Measurements from ENCODE around the gene RHOBTB1. TPM values are rescaled to one million over a fixed set of nuclear protein-coding genes. Genes with fewer than 3 reads are reported as not detected.
"Not testable (repeated sequence)": the region's sequence is repeated elsewhere in the genome, so short reads cannot be mapped to it uniquely, and the experiment has no call there.

RHOBTB1 gene
- polyA plus RNA-seq, 1 donor: 99.3 TPM

GRCh38 chr10:60869652-60870415 is 74.2 kb downstream of the RHOBTB1 start:
- DNase-seq: no peak

GRCh38 chr10:60868946-60869345 is 75.0 kb downstream of the RHOBTB1 start:
- no peak for DNase-seq

- no peak for DNase-seq
Observed at GRCh38 chr10:60865198-60865783, 78.7 kb downstream of the RHOBTB1 start.

DNA sequence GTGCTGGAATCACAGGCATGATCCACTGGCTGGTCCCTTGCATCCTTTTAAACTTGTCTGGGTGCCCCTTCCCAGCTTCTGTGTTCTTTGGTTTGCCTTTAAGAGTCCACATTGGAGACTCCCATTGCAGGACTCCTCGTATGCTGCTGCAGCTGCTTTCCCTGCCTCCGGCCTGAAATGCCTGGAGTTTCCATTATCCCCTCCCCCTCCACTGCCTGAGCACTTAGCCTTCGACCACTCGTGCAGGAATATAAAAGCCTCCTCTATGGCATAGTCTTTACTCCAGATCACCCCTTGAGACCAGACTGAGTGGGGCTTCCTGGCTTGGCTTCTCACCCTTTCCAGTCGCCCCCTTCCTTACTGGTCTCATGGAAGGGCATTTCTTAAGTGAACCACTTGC is 80.2 kb downstream of the RHOBTB1 start:
- DNase-seq: no peak

DNA sequence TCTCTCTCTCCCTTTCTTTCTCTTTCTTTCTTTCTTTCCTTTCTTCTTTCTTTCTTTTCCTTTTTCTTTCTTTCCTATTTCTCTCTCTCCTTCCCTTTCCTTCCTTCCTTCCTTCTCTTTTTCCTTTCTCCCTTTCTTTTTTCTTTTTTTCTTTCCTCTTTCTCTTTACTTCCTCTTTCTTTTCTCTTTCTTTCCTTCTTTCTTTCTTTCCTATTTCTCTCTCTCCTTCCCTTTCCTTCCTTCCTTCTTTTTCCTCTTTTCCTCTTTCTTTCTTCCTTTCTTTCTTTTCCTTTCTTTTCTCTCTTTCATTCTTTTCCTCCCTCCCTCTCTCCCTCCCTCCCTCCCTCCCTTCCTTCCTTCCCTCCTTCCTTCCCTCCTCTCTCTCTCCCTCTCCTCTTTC is 81.5 kb downstream of the RHOBTB1 start:
- no peak for DNase-seq

DNA sequence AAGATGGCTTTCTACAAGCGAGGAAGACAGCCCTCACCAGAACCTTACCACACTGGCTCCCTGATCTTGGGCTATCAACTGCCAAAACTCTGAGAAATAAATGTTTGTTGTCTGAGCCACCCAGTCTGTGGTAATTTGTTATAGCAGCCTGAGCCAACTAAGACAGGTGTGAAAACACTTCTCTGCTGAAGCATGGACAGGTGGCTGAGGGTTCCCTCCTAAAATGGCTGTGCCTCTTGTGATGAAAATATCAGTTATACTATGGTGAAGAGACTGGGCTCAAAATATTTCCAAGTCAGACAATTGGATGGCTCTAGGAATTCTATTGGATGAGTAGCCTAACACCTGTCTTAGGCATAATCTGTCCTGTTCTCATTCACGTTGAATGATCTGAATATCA is 87.6 kb downstream of the RHOBTB1 start:
- DNase-seq: no peak

- DNase-seq: no peak
Observed at GRCh38 chr10:60853637-60854036, 90.3 kb downstream of the RHOBTB1 start.

DNA sequence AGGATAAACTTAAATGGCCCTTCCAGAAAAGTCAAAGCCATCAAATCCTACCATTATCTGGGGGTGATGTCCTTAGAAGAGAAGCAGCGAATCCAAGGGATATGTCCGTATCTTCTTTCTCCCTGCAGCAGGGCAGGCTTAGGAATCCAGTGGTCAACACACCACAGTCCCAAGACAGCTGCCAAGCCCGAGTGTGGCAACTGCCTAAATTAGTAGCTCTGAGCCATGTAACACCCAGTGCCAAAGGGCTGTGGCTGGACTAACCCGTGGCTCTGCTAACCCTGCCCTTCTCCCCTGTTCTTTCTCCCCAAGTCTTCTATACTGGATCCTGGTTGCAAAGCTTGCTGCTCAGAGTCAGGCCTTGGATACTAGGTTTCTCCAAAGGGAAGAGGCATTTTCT is 90.9 kb downstream of the RHOBTB1 start:
- no peak for DNase-seq

- no peak for DNase-seq
Observed at GRCh38 chr10:60849740-60850139, 94.2 kb downstream of the RHOBTB1 start.

DNA sequence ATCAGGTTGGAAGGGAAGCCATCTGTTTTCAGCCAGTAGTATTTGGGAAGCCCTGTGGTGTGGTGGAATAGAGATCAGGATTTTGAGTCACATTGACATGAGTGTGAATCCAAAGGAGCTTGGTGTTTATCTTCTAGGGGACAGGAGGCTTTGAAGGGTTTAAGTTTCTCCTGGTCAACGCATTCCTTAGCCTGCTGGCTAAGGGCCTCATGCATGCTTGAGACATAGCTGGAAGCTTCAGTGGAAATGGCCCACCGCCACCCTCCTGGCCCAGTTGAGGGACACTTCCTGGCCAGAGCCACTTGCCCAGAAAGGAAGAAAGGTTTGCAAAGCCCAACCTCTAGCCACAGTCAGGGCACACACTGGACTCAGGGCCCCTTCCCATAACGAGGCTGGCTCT is 94.8 kb downstream of the RHOBTB1 start:
- no peak for DNase-seq

DNA sequence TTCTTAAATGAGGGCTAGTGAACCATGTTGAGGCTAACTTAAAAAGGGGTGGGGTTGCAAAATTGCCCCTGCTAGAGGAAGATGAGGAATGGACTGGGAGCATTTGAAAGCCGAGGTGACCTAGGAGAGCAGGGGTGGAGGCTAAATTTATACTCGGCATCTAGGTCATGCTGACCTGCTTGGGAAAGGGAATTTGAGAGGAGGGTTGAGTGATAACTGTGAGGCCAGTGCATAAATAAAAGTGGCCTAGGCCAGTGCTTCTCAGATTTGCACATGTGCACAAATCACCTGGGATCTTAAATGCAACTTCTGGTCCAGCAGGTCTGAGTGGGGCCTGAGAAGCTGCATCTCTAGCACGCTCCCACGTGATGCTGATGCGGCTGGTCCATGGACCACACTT is 95.3 kb downstream of the RHOBTB1 start:
- DNase-seq: no peak

DNA sequence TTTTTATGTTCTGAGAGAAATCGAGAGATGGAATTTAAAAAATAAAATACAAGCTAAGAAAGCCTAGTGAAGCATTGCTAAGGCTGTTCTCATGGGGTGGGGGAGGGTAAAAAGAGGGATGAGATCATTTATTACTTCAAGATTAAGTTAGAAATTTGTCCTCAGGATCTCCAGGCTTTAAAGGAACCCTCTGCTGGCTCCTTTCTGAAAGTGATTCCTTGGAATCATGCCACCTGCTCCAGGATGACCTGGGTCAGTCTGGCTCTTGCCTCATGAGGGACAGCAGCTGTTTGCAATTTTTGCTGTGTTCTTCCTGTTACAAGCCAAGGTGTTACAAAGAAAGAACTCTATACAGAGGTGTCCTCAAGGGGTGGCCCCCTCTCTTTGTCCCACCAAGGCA is 95.9 kb downstream of the RHOBTB1 start:
- DNase-seq: no peak

GRCh38 chr10:60846173-60846572 is 97.8 kb downstream of the RHOBTB1 start:
- no peak for DNase-seq

DNA sequence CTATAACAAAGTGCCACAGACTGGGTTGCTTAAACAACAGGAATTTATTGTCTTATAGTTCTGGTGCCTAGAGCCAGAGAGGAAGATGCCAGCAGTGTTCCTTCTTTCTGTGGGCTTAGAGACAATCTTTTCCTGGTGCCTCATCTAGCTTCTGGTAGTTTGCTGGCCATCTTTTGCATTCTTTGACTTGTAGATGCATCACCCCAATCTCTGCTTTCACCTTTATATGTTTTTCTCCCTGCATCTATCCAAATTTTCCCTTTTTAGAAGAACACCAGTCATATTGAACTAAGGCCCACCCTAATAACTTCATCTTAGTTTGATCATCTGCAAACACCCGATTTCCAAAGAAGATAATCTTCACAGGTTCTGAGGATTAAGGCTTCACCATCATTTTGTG is 98.9 kb downstream of the RHOBTB1 start:
- DNase-seq: no peak

DNA sequence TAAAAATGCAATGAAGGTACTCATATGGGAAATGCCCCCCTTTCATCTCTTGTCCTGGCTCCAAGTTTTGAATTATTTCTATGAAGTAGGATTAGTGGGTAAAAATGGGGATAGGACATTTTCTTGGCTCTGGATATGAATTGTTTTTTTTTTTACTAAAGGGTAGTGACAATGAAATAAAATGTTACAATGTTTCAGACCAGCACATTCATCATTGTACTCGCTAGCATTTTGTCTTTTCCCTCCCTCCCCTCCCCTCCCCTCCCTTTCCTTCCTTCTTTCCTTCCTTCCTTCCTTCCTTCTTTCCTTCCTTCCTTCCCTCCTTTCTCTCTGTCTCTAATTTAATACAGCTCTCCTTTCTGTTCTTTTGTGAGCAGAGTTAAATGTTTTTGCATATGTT is 101.3 kb downstream of the RHOBTB1 start:
- DNase-seq: no peak

DNA sequence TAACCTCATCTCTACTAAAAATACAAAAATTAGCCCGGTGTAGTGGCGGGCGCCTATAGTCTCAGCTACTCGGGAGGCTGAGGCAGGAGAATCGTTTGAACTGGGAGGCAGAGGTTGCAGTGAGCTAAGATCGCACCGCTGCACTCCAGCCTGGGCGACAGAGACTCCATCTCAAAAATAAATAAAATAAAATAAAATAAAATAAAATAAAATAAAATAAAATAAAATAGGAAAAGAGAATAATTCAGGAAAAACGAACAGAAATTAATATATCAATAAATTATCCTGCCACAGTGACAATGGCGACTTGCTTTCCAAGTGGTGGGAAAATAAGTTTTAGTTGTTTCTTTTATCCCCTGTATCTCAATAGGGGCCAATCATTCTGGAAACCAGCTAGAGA is 102.8 kb downstream of the RHOBTB1 start:
- DNase-seq: not testable (repeated sequence)

- DNase-seq: no peak
Observed at GRCh38 chr10:60835049-60835448, 108.9 kb downstream of the RHOBTB1 start.

- no peak for DNase-seq
Observed at GRCh38 chr10:60834401-60834800, 109.6 kb downstream of the RHOBTB1 start.

GRCh38 chr10:60832136-60832535 is 111.8 kb downstream of the RHOBTB1 start:
- DNase-seq: not testable (repeated sequence)

GRCh38 chr10:60828489-60828852 is 115.5 kb downstream of the RHOBTB1 start:
- DNase-seq: no peak

GRCh38 chr10:60827791-60828488 is 116.0 kb downstream of the RHOBTB1 start:
- DNase-seq: no peak

- no peak for DNase-seq
Observed at GRCh38 chr10:60825520-60825919, 118.5 kb downstream of the RHOBTB1 start.

- no peak for DNase-seq
Observed at GRCh38 chr10:60823324-60823723, 120.7 kb downstream of the RHOBTB1 start.

DNA sequence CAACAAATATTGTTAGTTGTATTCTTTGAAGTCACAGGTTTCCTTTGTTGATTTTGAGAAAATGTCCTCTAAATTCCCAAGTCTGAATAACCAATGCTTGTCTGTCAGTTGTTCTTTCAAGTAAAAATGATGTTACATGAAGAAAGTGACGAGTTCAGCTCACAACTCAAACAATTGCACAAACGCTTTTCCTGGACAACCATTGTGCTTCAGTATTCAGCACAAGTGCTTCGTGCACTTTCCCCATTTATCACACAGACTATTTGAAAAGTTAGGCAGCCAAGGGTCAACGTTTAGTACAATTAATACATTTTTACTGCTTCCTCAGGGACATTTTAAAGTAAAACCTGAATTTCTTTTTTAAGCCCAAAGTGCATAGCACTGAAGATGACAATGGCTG is 121.2 kb downstream of the RHOBTB1 start:
- DNase-seq: no peak

Data from left kidney (tissue), 2 donors.